ENCODE measurements around the gene TMEM161A.

DNA sequence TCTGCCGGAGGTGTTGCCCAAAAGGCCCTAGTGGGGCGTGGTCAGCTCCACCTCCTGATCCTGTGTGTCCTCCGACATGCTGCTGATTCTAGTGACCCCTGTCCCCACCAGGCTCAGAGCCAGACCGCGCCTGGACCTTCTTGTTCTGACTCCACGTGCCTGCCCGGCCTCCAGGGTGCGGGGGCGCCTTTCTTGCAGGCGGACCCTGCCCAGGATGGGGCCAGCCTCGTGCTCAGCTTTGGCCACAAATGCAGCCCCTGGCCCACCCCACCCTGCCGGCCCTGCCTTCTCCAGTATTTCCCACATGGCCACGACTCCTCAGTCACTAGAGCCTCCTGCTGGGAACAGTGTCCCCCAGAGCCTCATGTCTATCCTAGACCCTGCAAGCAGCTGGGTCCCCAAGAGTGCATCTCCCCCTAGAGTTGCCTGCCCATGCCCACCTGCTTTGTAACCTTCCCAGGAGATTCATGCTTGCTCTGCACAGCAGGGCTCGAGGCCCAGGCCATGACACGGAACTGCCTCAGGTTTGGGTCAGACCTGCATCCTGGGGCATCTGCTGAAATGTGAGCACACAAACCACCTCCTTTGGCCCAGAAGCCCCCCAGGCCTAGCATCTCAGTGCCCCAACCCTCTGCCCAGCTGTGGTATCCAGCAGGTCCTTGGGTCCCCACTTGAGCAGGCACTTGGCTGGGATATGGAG is 27.0 kb downstream of the TMEM161A start:
- TF ChIP-seq, protein P1, sequence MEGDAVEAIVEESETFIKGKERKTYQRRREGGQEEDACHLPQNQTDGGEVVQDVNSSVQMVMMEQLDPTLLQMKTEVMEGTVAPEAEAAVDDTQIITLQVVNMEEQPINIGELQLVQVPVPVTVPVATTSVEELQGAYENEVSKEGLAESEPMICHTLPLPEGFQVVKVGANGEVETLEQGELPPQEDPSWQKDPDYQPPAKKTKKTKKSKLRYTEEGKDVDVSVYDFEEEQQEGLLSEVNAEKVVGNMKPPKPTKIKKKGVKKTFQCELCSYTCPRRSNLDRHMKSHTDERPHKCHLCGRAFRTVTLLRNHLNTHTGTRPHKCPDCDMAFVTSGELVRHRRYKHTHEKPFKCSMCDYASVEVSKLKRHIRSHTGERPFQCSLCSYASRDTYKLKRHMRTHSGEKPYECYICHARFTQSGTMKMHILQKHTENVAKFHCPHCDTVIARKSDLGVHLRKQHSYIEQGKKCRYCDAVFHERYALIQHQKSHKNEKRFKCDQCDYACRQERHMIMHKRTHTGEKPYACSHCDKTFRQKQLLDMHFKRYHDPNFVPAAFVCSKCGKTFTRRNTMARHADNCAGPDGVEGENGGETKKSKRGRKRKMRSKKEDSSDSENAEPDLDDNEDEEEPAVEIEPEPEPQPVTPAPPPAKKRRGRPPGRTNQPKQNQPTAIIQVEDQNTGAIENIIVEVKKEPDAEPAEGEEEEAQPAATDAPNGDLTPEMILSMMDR (IDR thresholded peaks at IDR 0.05): no peak
- TF ChIP-seq ZFX (IDR thresholded peaks at IDR 0.05; ENCODE audit: borderline replicate concordance): no peak
